Activated CD8-positive, alpha-beta T cell treated with anti-CD3 and anti-CD28 coated beads, Interleukin-2, amount 10 ng/mL, durations not matched to agents 7 days and 5 days (primary cell): ENCODE data around the gene TAS1R3. TPM values are rescaled to one million over a fixed set of nuclear protein-coding genes. Genes with fewer than 3 reads are reported as not detected.

Experiments used
- ATAC-seq: fragments of 150-1000 bp; cut with Tn5 transposase; one replicate; pipeline ENCODE4 v1.10.0; 2021; ENCODE audit warnings: moderate library complexity
- CTCF ChIA-PET: fragments of 350-600 bp; sonication (Branson Sonifier 250); formaldehyde crosslinking; loops from one replicate; lab custom pipeline; 2021; ENCODE audit warnings: antibody characterized with exemption; lab: Charles Lee
- POLR2A ChIA-PET: fragments of 350-600 bp; sonication (Branson Sonifier 250); formaldehyde crosslinking; loops from one replicate; lab custom pipeline; 2021; ENCODE audit warnings: antibody characterized with exemption; lab: Charles Lee
- DNase-seq: peaks from one replicate; pipeline ENCODE4 v3.0.0-alpha.2; 2020
- H3K27ac Mint-ChIP-seq: one replicate; pipeline ENCODE4 v1.8.0; 2021; ENCODE audit warnings: mild to moderate bottlenecking, mixed read lengths
- H3K27me3 Mint-ChIP-seq: one replicate; pipeline ENCODE4 v1.8.0; 2021; ENCODE audit warnings: low read depth, mixed read lengths
- H3K36me3 Mint-ChIP-seq: one replicate; pipeline ENCODE4 v1.8.0; 2021; ENCODE audit warnings: low read depth, mixed read lengths
- H3K4me1 Mint-ChIP-seq: one replicate; pipeline ENCODE4 v1.8.0; 2021; ENCODE audit warnings: low read depth, mixed read lengths
- H3K4me3 Mint-ChIP-seq: one replicate; pipeline ENCODE4 v1.8.0; 2021; ENCODE audit warnings: mild to moderate bottlenecking, mixed read lengths
- H3K9me3 Mint-ChIP-seq: one replicate; pipeline ENCODE4 v1.8.0; 2022; ENCODE audit warnings: mixed read lengths; ENCODE audit not compliant: insufficient read depth
- total RNA-seq, 2 experiments: library from RNA; stranded (reverse); gene quantifications; one replicate each; pipeline ENCODE4 v1.2.3, GENCODE V29; 2021

TAS1R3 gene
- total RNA-seq, 2 experiments from 2014 or later: 0.78 to 1.2 TPM

GRCh38 chr1:1332031-1332755 lies 1.1 kb downstream of the TAS1R3 start:
- ATAC-seq (no peak), DNase-seq (no peak)
- CTCF ChIA-PET: interaction anchor here (1.1 kb wide), 1 partner anchor 40 kb away, joined by 4 read pairs; no protein-coding TSS in a partner anchor
- no peaks in the 10 kb centered on the region for H3K9me3 Mint-ChIP-seq
- POLR2A ChIA-PET: no interaction called here
- H3K27ac Mint-ChIP-seq: no peak overlapping the region
- no peaks in the 10 kb centered on the region for H3K27me3 Mint-ChIP-seq
- no peaks in the 10 kb centered on the region for H3K4me1 Mint-ChIP-seq
- H3K36me3 Mint-ChIP-seq: peaks cover 5% of the 10 kb centered on the region
- H3K4me3 Mint-ChIP-seq: no peak overlapping the region

GRCh38 chr1:1332774-1333480 lies 1.8 kb downstream of the TAS1R3 start:
- Mint-ChIP-seq H3K4me3 (no peak overlapping the region), H3K27me3 (no peaks in the 10 kb centered on the region), H3K9me3 (no peaks in the 10 kb centered on the region), H3K27ac (no peak overlapping the region), H3K4me1 (no peaks in the 10 kb centered on the region), H3K36me3 (peaks cover 5% of the 10 kb centered on the region)
- POLR2A ChIA-PET: no interaction called here
- CTCF ChIA-PET: interaction anchor here (1.6 kb wide), 1 partner anchor 15 kb away, joined by 3 read pairs; no protein-coding TSS in a partner anchor
- no peak for ATAC-seq
- DNase-seq: no peak

DNA sequence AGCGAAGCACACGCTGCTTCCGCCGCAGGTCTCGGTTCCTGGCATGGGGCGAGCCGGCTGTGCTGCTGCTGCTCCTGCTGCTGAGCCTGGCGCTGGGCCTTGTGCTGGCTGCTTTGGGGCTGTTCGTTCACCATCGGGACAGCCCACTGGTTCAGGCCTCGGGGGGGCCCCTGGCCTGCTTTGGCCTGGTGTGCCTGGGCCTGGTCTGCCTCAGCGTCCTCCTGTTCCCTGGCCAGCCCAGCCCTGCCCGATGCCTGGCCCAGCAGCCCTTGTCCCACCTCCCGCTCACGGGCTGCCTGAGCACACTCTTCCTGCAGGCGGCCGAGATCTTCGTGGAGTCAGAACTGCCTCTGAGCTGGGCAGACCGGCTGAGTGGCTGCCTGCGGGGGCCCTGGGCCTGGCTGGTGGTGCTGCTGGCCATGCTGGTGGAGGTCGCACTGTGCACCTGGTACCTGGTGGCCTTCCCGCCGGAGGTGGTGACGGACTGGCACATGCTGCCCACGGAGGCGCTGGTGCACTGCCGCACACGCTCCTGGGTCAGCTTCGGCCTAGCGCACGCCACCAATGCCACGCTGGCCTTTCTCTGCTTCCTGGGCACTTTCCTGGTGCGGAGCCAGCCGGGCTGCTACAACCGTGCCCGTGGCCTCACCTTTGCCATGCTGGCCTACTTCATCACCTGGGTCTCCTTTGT lies 2.6 kb downstream of the TAS1R3 start:
- no peaks in the 10 kb centered on the region for H3K27me3 Mint-ChIP-seq
- H3K9me3 Mint-ChIP-seq: no peaks in the 10 kb centered on the region
- no peak for ATAC-seq
- H3K4me1 Mint-ChIP-seq: no peaks in the 10 kb centered on the region
- no peak for DNase-seq
- no peak overlapping the region for H3K4me3 Mint-ChIP-seq
- ChIA-PET CTCF (interaction anchor here (1.6 kb wide), 1 partner anchor 14 kb away, joined by 3 read pairs; no protein-coding TSS in a partner anchor), POLR2A (no interaction called here)
- peaks cover 7% of the 10 kb centered on the region for H3K36me3 Mint-ChIP-seq
- no peak overlapping the region for H3K27ac Mint-ChIP-seq

- Mint-ChIP-seq H3K9me3 (no peaks in the 10 kb centered on the region), H3K4me3 (no peak overlapping the region), H3K27me3 (no peaks in the 10 kb centered on the region), H3K36me3 (peaks cover 9% of the 10 kb centered on the region), H3K4me1 (no peaks in the 10 kb centered on the region), H3K27ac (no peak overlapping the region)
- DNase-seq (no peak), ATAC-seq (no peak)
- POLR2A ChIA-PET: no interaction called here
- CTCF ChIA-PET: interaction anchor here (1.6 kb wide), 1 partner anchor 13 kb away, joined by 3 read pairs; no protein-coding TSS in a partner anchor
These were observed 3.8 kb downstream of the TAS1R3 start for GRCh38 chr1:1334835-1335234.

DNA sequence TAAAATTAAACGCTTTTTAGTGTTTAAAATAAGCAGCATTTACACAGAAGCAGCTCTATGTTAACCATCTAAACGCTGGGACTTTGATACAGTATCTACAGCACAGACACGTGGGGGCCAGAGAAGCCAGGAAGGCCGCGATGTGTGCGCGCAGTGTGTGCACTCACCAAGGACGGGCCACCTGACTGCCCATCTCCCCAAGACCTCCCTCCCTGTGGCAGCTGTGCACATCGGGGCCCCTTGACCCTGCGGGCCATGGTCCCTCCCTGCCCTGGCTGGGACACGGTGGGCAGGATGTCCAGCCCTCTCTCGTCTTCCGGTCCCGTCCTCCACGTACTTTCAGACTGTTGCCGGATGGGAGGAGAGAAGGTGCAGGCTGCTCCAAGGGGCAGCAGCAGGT lies 4.2 kb downstream of the TAS1R3 start:
- POLR2A ChIA-PET: no interaction called here
- no peak overlapping the region for H3K27ac Mint-ChIP-seq
- peaks cover 7% of the 10 kb centered on the region for H3K36me3 Mint-ChIP-seq
- H3K4me1 Mint-ChIP-seq: no peaks in the 10 kb centered on the region
- CTCF ChIA-PET: no interaction called here
- DNase-seq: no peak
- H3K9me3 Mint-ChIP-seq: no peaks in the 10 kb centered on the region
- H3K27me3 Mint-ChIP-seq: no peaks in the 10 kb centered on the region
- ATAC-seq: no peak
- no peak overlapping the region for H3K4me3 Mint-ChIP-seq

DNA sequence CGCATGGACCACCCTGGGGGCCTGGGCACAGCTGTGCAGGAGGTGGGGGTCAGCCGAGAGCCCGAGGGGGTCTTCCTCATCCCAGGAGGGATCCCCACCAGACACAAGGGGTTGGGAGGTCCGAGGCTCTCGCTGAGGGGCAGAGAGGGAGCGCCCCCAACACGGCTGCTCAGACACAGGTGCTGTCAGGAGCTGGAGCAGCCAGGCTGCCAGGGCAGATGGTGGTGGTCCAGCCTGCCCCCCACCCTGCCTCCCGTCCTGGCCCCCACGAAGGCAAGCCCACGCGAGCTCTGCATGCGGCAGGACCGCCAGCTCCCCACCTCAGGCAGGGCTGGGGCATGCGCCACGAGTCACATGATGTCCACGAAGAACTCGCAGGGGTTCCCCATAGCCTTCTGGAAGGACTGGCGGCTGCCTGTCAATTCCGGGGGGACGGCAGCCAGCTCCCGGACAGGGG lies 4.7 kb downstream of the TAS1R3 start:
- Mint-ChIP-seq H3K9me3 (no peaks in the 10 kb centered on the region), H3K4me1 (no peaks in the 10 kb centered on the region), H3K36me3 (peaks cover 12% of the 10 kb centered on the region), H3K27ac (no peak overlapping the region), H3K27me3 (no peaks in the 10 kb centered on the region), H3K4me3 (no peak overlapping the region)
- ChIA-PET CTCF (no interaction called here), POLR2A (no interaction called here)
- ATAC-seq (no peak), DNase-seq (no peak)

DNA sequence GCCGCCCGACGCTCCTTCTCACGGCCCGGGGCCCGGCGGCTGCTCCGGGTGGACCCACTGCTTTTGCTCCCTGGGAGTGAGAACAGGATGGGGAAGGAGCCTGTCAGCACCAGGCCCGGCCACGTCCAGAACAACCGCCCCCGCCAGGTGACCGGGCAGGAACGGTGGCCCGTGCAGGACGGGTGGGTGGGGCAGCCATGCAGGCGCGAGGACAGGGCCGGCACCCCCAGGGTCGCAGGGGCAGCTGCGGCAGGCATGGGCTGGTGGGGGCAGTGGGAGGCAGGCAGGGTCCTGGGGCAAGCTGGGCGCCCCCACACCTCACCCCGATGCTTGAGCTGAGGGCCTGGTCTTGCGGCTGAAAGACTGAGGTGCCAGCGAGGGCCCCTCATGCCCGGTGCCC lies 5.4 kb downstream of the TAS1R3 start:
- Mint-ChIP-seq H3K27ac (no peak overlapping the region), H3K4me1 (no peaks in the 10 kb centered on the region), H3K4me3 (no peak overlapping the region), H3K27me3 (no peaks in the 10 kb centered on the region), H3K9me3 (no peaks in the 10 kb centered on the region), H3K36me3 (peaks cover 18% of the 10 kb centered on the region)
- ATAC-seq (no peak), DNase-seq (no peak)
- ChIA-PET CTCF (no interaction called here), POLR2A (interaction anchor here (0.6 kb wide), 1 partner anchor 22 kb away, joined by 4 read pairs; no protein-coding TSS in a partner anchor)

- Mint-ChIP-seq H3K4me1 (no peaks in the 10 kb centered on the region), H3K9me3 (no peaks in the 10 kb centered on the region), H3K27ac (no peak overlapping the region), H3K27me3 (no peaks in the 10 kb centered on the region), H3K4me3 (no peak overlapping the region), H3K36me3 (peaks cover 18% of the 10 kb centered on the region)
- ChIA-PET POLR2A (interaction anchor here (0.6 kb wide), 1 partner anchor 23 kb away, joined by 4 read pairs; no protein-coding TSS in a partner anchor), CTCF (no interaction called here)
- ATAC-seq (no peak), DNase-seq (no peak)
These were observed 6.1 kb downstream of the TAS1R3 start for GRCh38 chr1:1336931-1337792.

- ChIA-PET CTCF (no interaction called here), POLR2A (no interaction called here)
- Mint-ChIP-seq H3K4me1 (no peaks in the 10 kb centered on the region), H3K27me3 (no peaks in the 10 kb centered on the region), H3K4me3 (no peak overlapping the region), H3K9me3 (no peaks in the 10 kb centered on the region), H3K36me3 (peaks cover 18% of the 10 kb centered on the region), H3K27ac (no peak overlapping the region)
- ATAC-seq: peak; percentile 66
- no peak for DNase-seq
These were observed 6.7 kb downstream of the TAS1R3 start for GRCh38 chr1:1337793-1338147.

DNA sequence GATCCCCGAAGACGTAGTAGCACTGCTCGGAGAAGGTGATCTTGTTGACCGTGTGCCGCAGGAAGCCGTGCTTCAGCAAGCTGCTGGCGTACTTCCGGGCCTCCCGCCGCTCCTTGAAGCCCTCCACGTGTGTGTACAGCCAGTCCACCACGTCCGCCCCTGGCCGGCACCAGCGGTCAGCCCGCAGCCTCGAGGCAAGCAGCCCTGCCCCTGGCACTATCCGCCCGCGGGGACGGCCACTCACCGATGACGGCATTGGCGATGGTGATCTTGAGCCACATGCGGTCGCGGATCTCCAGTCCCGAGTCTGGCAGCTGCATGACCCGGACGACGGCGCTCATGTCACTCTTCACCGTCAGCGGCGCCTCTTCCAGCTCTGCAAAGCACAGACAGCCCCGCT lies 7.2 kb downstream of the TAS1R3 start:
- peaks cover 18% of the 10 kb centered on the region for H3K36me3 Mint-ChIP-seq

GRCh38 chr1:1340185-1340584 lies 9.1 kb downstream of the TAS1R3 start:
- ChIA-PET CTCF (no interaction called here), POLR2A (no interaction called here)
- Mint-ChIP-seq H3K27me3 (no peaks in the 10 kb centered on the region), H3K27ac (no peak overlapping the region), H3K4me1 (no peaks in the 10 kb centered on the region), H3K4me3 (no peak overlapping the region), H3K9me3 (no peaks in the 10 kb centered on the region), H3K36me3 (peaks cover 18% of the 10 kb centered on the region)
- ATAC-seq: no peak
- no peak for DNase-seq

More for the DNA sequence above, 7.2 kb downstream of the TAS1R3 start:
- ChIA-PET POLR2A (no interaction called here), CTCF (no interaction called here)
- no peak overlapping the region for H3K4me3 Mint-ChIP-seq
- DNase-seq (no peak), ATAC-seq (no peak)
- H3K4me1 Mint-ChIP-seq: no peaks in the 10 kb centered on the region
- H3K27me3 Mint-ChIP-seq: no peaks in the 10 kb centered on the region
- H3K9me3 Mint-ChIP-seq: no peaks in the 10 kb centered on the region
- no peak overlapping the region for H3K27ac Mint-ChIP-seq
